ENCODE data around the gene EMX1.

The EMX1 gene

GRCh38 chr2:72926368-72926767 lies 9.0 kb downstream of the EMX1 start:
- FAIRE-seq: no peak

- FAIRE-seq: no peak
These were observed 9.6 kb downstream of the EMX1 start for GRCh38 chr2:72926811-72927465.

GRCh38 chr2:72927619-72928550 lies 10.6 kb downstream of the EMX1 start:
- no peak for FAIRE-seq

GRCh38 chr2:72929010-72929409 lies 11.7 kb downstream of the EMX1 start:
- FAIRE-seq: no peak

GRCh38 chr2:72931280-72931910 lies 14.1 kb downstream of the EMX1 start:
- FAIRE-seq: no peak

- FAIRE-seq: no peak
These were observed 14.9 kb downstream of the EMX1 start for GRCh38 chr2:72932045-72932740.

GRCh38 chr2:72932805-72933204 lies 15.5 kb downstream of the EMX1 start:
- FAIRE-seq: no peak

GRCh38 chr2:72933207-72933606 lies 15.9 kb downstream of the EMX1 start:
- FAIRE-seq: no peak

- FAIRE-seq: no peak
These were observed 16.4 kb downstream of the EMX1 start for GRCh38 chr2:72933646-72934151.

- no peak for FAIRE-seq
These were observed 17.6 kb downstream of the EMX1 start for GRCh38 chr2:72934683-72935610.

- no peak for FAIRE-seq
These were observed 18.3 kb downstream of the EMX1 start for GRCh38 chr2:72935611-72935957.

- no peak for FAIRE-seq
These were observed 19.5 kb downstream of the EMX1 start for GRCh38 chr2:72936660-72937355.

- FAIRE-seq: no peak
These were observed 20.0 kb downstream of the EMX1 start for GRCh38 chr2:72937356-72937669.

- no peak for FAIRE-seq
These were observed 21.1 kb downstream of the EMX1 start for GRCh38 chr2:72938455-72938854.

GRCh38 chr2:72940361-72940760 lies 23.0 kb downstream of the EMX1 start:
- no peak for FAIRE-seq

- no peak for FAIRE-seq
These were observed 23.5 kb downstream of the EMX1 start for GRCh38 chr2:72940786-72941185.

GRCh38 chr2:72942293-72942692 lies 25.0 kb downstream of the EMX1 start:
- no peak for FAIRE-seq

GRCh38 chr2:72942881-72943418 lies 25.6 kb downstream of the EMX1 start:
- FAIRE-seq: no peak

- FAIRE-seq: no peak
These were observed 26.4 kb downstream of the EMX1 start for GRCh38 chr2:72943540-72944395.

All from endometrium (tissue), 2 donors.